Measurements from ENCODE around the gene PPM1L.

DNA sequence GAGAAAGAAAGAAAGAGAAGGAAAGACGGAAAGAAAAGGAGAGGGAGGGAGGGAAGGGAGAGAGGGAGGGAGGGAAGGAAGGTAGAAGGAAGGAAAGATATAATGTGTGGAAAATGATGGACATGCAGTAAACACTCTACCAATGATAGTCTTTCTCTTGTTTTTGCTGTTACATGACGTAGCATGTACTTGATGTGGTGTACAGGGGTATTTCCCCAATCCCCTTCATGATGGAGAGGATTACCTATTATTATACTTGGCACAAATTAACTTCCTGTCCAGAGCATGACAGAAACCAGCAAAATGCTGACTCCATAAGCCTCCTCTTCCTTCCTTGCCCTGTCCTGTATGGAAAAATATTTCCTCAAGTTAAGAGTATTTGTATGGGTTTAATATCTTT lies 224.7 kb downstream of the PPM1L start:
- no peak for TF ChIP-seq CSDC2 (CRISPR knock-in tag; IDR thresholded peaks at IDR 0.05)
- no peak for TF ChIP-seq GLIS3 (CRISPR knock-in tag; IDR thresholded peaks at IDR 0.05)
- TF ChIP-seq, protein P1, sequence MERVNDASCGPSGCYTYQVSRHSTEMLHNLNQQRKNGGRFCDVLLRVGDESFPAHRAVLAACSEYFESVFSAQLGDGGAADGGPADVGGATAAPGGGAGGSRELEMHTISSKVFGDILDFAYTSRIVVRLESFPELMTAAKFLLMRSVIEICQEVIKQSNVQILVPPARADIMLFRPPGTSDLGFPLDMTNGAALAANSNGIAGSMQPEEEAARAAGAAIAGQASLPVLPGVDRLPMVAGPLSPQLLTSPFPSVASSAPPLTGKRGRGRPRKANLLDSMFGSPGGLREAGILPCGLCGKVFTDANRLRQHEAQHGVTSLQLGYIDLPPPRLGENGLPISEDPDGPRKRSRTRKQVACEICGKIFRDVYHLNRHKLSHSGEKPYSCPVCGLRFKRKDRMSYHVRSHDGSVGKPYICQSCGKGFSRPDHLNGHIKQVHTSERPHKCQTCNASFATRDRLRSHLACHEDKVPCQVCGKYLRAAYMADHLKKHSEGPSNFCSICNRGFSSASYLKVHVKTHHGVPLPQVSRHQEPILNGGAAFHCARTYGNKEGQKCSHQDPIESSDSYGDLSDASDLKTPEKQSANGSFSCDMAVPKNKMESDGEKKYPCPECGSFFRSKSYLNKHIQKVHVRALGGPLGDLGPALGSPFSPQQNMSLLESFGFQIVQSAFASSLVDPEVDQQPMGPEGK (CRISPR knock-in tag; IDR thresholded peaks at IDR 0.05; ENCODE audit: borderline replicate concordance), result no peak
- TF ChIP-seq ARNTL (CRISPR knock-in tag; IDR thresholded peaks at IDR 0.05; ENCODE audit: borderline replicate concordance, low read depth), result no peak
- TF ChIP-seq ZFP3 (CRISPR knock-in tag; IDR thresholded peaks at IDR 0.05), result no peak

Measured in SK-N-SH treated with all-trans-retinoic acid at 6 μM for 48 hours (cell line).